HCT116 (cell line): ENCODE measurements around the gene GHRHR. TPM values are rescaled to one million over a fixed set of nuclear protein-coding genes. Genes with fewer than 3 reads are reported as not detected.

Experiments used
- ATAC-seq: fragments of 200-7000 bp; cut with Tn5 transposase; 2 replicates; pipeline ENCODE4 v1.9.1; 2020; ENCODE audit warnings: mild to moderate bottlenecking, moderate library complexity
- BruUV-seq: library from RNA; stranded (reverse); fragments of 400-500 nt; replicated peaks from 2 replicates; lab custom pipeline; 2021; lab: Mats Ljungman, UMichigan
- CTCF ChIA-PET: fragments of 300-600 bp; sonication (Branson Sonifier 250); formaldehyde crosslinking; loops from one replicate; lab custom pipeline; 2021; ENCODE audit warnings: antibody characterized with exemption; lab: Charles Lee
- POLR2A ChIA-PET: fragments of 300-600, 350-600 bp; sonication (Branson Sonifier 250); formaldehyde crosslinking; loops from one replicate; lab custom pipeline; 2021; ENCODE audit warnings: antibody characterized with exemption; lab: Charles Lee
- RAD21 ChIA-PET, 2 experiments: fragments of 300-600 bp; sonication (Branson Sonifier 250); formaldehyde crosslinking; loops; one replicate each; lab custom pipeline; 2023; ENCODE audit warnings: low total read pairs in 2 of 2; ENCODE audit not compliant: uncharacterized antibody in 2 of 2, unreplicated experiment in 2 of 2, low non-redundant PET in 1 of 2; lab: Charles Lee
- DNase-seq: peaks from one replicate; pipeline ENCODE4 v3.0.0-alpha.2; 2010; ENCODE audit warnings: low read depth, low spot score
- H2AFZ ChIP-seq: fragments of 200-600 bp; shearing (Covaris generic), sonication (generic); 2 replicates; pipeline ENCODE4 v1.6.1; 2017; ENCODE audit warnings: low read depth, mixed run types, mixed read lengths, antibody characterized with exemption, low read length; ENCODE audit not compliant: poor library complexity, severe bottlenecking
- H3K27ac ChIP-seq: 2 replicates; pipeline ENCODE4 v1.5.1; 2012; ENCODE audit warnings: low read depth, low read length
- H3K27me3 ChIP-seq: fragments of 200-600 bp; sonication (generic); 2 replicates; pipeline ENCODE4 v1.6.1; 2016; ENCODE audit warnings: mixed run types, low read length, mixed read lengths; ENCODE audit not compliant: insufficient read depth
- H3K36me3 ChIP-seq, 2 experiments: fragments of 200-500 bp in 1 of 2; fragments of 200-600 bp in 1 of 2; sonication (Bioruptor generic) in 1 of 2; sonication (generic) in 1 of 2; 2 replicates each; pipeline versions ENCODE4 v1.5.1 to v1.6.1; 2014 to 2016; ENCODE audit warnings: low read length in 2 of 2, inconsistent platforms in 1 of 2, mixed read lengths in 1 of 2, mixed run types in 1 of 2; ENCODE audit not compliant: insufficient read depth in 2 of 2, control insufficient read depth in 1 of 2
- H3K4me1 ChIP-seq, 2 experiments: fragments of 200-600 bp in 1 of 2; sonication (generic) in 1 of 2; 2 replicates each; pipeline versions ENCODE4 v1.5.1 to v1.6.1; 2012 to 2017; ENCODE audit warnings: low read length in 2 of 2, inconsistent platforms in 1 of 2, mild to moderate bottlenecking in 1 of 2, mixed read lengths in 1 of 2, mixed run types in 1 of 2, moderate library complexity in 1 of 2; ENCODE audit not compliant: insufficient read depth in 2 of 2, control insufficient read depth in 1 of 2
- H3K4me2 ChIP-seq: fragments of 200-600 bp; sonication (generic); 2 replicates; pipeline ENCODE4 v1.6.1; 2017; ENCODE audit warnings: mixed run types, low read length, mixed read lengths
- H3K4me3 ChIP-seq, 2 experiments: fragments of 200-600 bp in 1 of 2; sonication (generic) in 1 of 2; replicated peaks in 1 of 2; 2 replicates each; pipeline ENCODE4 v1.5.1; 2011 to 2016; ENCODE audit warnings: low read length in 2 of 2, control low read depth in 1 of 2, low read depth in 1 of 2, mild to moderate bottlenecking in 1 of 2, mixed read lengths in 1 of 2, mixed run types in 1 of 2
- H3K79me2 ChIP-seq: fragments of 200-600 bp; sonication (generic); 2 replicates; pipeline ENCODE4 v1.6.1; 2017; ENCODE audit warnings: mild to moderate bottlenecking, mixed run types, low read length, moderate library complexity, mixed read lengths; ENCODE audit not compliant: insufficient read depth
- H3K9ac ChIP-seq: fragments of 200-600 bp; sonication (generic); 2 replicates; pipeline ENCODE4 v1.6.1; 2016; ENCODE audit warnings: low read length, mixed read lengths
- H3K9me2 ChIP-seq: fragments of 200-600 bp; sonication (generic), shearing (Covaris generic); 2 replicates; pipeline ENCODE4 v1.6.1; 2017; ENCODE audit warnings: mixed run types, mild to moderate bottlenecking, moderate library complexity; ENCODE audit not compliant: insufficient read depth
- H3K9me3 ChIP-seq, 2 experiments: fragments of 200-500 bp in 1 of 2; fragments of 200-600 bp in 1 of 2; sonication (Bioruptor generic) in 1 of 2; sonication (generic) in 1 of 2; 2 replicates each; pipeline ENCODE4 v1.6.1; 2014 to 2017; ENCODE audit warnings: low read length in 2 of 2, mixed read lengths in 2 of 2, inconsistent platforms in 1 of 2, low read depth in 1 of 2, mild to moderate bottlenecking in 1 of 2, mixed run types in 1 of 2, moderate library complexity in 1 of 2; ENCODE audit not compliant: control insufficient read depth in 1 of 2, insufficient read depth in 1 of 2
- H4K20me1 ChIP-seq: fragments of 200-600 bp; sonication (generic), shearing (Covaris generic); 2 replicates; pipeline ENCODE4 v1.6.1; 2017; ENCODE audit warnings: mixed run types, mild to moderate bottlenecking, moderate library complexity; ENCODE audit not compliant: insufficient read depth
- CEBPB ChIP-seq: IDR thresholded peaks from 2 replicates; pipeline ENCODE4 v1.6.1; 2012; ENCODE audit warnings: low read depth
- ELF1 ChIP-seq: IDR thresholded peaks from 2 replicates; pipeline ENCODE4 v1.6.1; 2012; ENCODE audit warnings: low read depth, borderline replicate concordance
- EZH2 ChIP-seq: fragments of 200-600 bp; sonication (generic); IDR thresholded peaks from 2 replicates; pipeline ENCODE4 v1.6.1; 2017; ENCODE audit warnings: antibody characterized with exemption, mixed run types
- EZH2phosphoT487 ChIP-seq: fragments of 200-600 bp; IDR thresholded peaks from 2 replicates; pipeline ENCODE4 v1.6.1; 2018; ENCODE audit warnings: antibody characterized with exemption, borderline replicate concordance
- JUND ChIP-seq: IDR thresholded peaks from 2 replicates; pipeline ENCODE4 v1.6.1; 2012
- POLR2A ChIP-seq: IDR thresholded peaks from 2 replicates; pipeline ENCODE4 v1.7.0; 2011; ENCODE audit warnings: borderline replicate concordance; ENCODE audit not compliant: insufficient read depth, insufficient read length; ENCODE audit errors: extremely low read depth
- POLR2AphosphoS5 ChIP-seq: IDR thresholded peaks from 2 replicates; pipeline ENCODE4 v1.6.1; 2011; ENCODE audit warnings: mild to moderate bottlenecking, low read depth, low read length, moderate library complexity
- RAD21 ChIP-seq: IDR thresholded peaks from 2 replicates; pipeline ENCODE4 v1.6.1; 2012; ENCODE audit warnings: low read depth, mild to moderate bottlenecking
- SIN3A ChIP-seq: IDR thresholded peaks from 2 replicates; pipeline ENCODE4 v1.6.1; 2012; ENCODE audit warnings: low read depth
- SP1 ChIP-seq: IDR thresholded peaks from 2 replicates; pipeline ENCODE4 v1.6.1; 2012; ENCODE audit warnings: low read depth
- SRF ChIP-seq: IDR thresholded peaks from 2 replicates; pipeline ENCODE4 v1.6.1; 2012; ENCODE audit warnings: low read depth
- TCF7L2 ChIP-seq: IDR thresholded peaks from 2 replicates; pipeline ENCODE4 v1.7.0; 2011; ENCODE audit warnings: borderline replicate concordance, inconsistent platforms; ENCODE audit not compliant: insufficient read depth, insufficient read length; ENCODE audit errors: extremely low read depth
- ZFX ChIP-seq: fragments of 450-650 bp; IDR thresholded peaks from 2 replicates; pipeline ENCODE4 v1.6.1; 2017
- ZNF274 ChIP-seq: fragments of 200-500 bp; sonication (Bioruptor generic); IDR thresholded peaks from 2 replicates; pipeline ENCODE4 v1.6.1; 2014; ENCODE audit warnings: mild to moderate bottlenecking, low read depth, low read length, inconsistent platforms
- intact Hi-C: fragments of 100-400 bp; cut with micrococcal nuclease; formaldehyde crosslinking; loops from 2 replicates; pipeline ENCODE4 v1.10.0; 2022
- total RNA-seq: library from RNA; stranded (reverse); gene quantifications from one replicate; pipeline ENCODE4 v1.2.1, GENCODE V29; 2021; ENCODE audit not compliant: unreplicated experiment
- TF ChIP-seq, protein P1 (sequence below): IDR thresholded peaks from 2 replicates; pipeline ENCODE4 v1.6.1; 2012
- TF ChIP-seq, protein P2 (sequence below): IDR thresholded peaks from 2 replicates; pipeline ENCODE4 v1.6.1; 2012
- TF ChIP-seq, protein P3 (sequence below): IDR thresholded peaks from 2 replicates; pipeline ENCODE4 v1.6.1; 2012; ENCODE audit warnings: low read depth
- TF ChIP-seq, protein P4 (sequence below), 3 experiments: fragments of 200-600 bp in 1 of 3; sonication (generic) in 1 of 3; IDR thresholded peaks in 2 of 3; conservative IDR thresholded peaks in 1 of 3; 2 replicates each; pipeline ENCODE4 v1.5.1; 2012 to 2017; ENCODE audit warnings: low read depth in 2 of 3, low read length in 2 of 3, antibody characterized with exemption in 1 of 3, borderline replicate concordance in 1 of 3, control low read depth in 1 of 3, mild to moderate bottlenecking in 1 of 3, mixed read lengths in 1 of 3, mixed run types in 1 of 3, moderate library complexity in 1 of 3; ENCODE audit not compliant: insufficient read depth in 1 of 3
- TF ChIP-seq, protein P5 (sequence below): IDR thresholded peaks from 2 replicates; pipeline ENCODE4 v1.6.1; 2011; ENCODE audit warnings: mild to moderate bottlenecking, low read length, moderate library complexity; ENCODE audit not compliant: insufficient replicate concordance; ENCODE audit errors: extremely low read depth

Gene GHRHR
- total RNA-seq, 1 experiment from 2014 or later = not detected

DNA sequence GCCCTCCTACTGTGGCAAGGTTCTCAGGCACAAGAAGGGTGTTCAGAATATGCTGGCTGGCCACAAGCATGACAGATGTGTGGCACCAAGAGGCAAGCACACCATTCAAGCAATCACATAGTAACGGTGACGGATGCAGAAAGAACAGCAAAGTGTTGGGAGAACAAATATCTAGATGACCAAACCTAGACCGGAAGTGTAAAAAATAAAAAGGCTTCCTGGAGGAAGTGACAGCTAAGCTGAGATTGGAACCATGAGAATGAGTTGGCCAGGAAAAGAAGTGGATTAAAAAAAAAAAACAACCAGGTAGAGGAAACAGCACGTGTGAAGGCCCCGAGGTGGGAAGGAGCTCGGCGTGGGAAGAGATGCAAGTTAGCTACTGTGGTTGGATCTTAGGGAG lies 22.0 kb downstream of the GHRHR start:
- no peak for DNase-seq
- CTCF ChIA-PET = interaction anchor here (1.3 to 6.9 kb wide), 2 partner anchors 138 to 149 kb away, joined by 3 to 482 read pairs; no protein-coding TSS in a partner anchor
- Histone ChIP-seq H3K9ac (no peak overlapping the region), H3K9me2 (no peaks in the 10 kb centered on the region), H3K79me2 (no peaks in the 10 kb centered on the region), H3K9me3 (no peaks in the 10 kb centered on the region), H3K4me1 (peaks cover 7 to 10% of the 10 kb centered on the region in 2 experiments; a peak in 3 of 4 replicates), H3K36me3 (no peaks in the 10 kb centered on the region), H2AFZ (no peak overlapping the region), H4K20me1 (no peaks in the 10 kb centered on the region), H3K27me3 (peaks cover 8% of the 10 kb centered on the region; the same call in 1 of the 2 replicates), H3K27ac (no peak overlapping the region), H3K4me3 (no peak overlapping the region), H3K4me2 (no peak overlapping the region)
- no peak for ATAC-seq
- intact Hi-C loops = no loop called here
- BruUV-seq = no TSS peak
- RAD21 ChIA-PET = interaction anchor here (0.7 to 4.2 kb wide), 4 partner anchors 8 to 136 kb away, joined by 3 to 64 read pairs (median 26); no protein-coding TSS in a partner anchor
- POLR2A ChIA-PET = interaction anchor here (0.9 to 2.5 kb wide), 2 partner anchors 136 to 137 kb away, joined by 3 to 21 read pairs; no protein-coding TSS in a partner anchor
- TF ChIP-seq, protein P1, sequence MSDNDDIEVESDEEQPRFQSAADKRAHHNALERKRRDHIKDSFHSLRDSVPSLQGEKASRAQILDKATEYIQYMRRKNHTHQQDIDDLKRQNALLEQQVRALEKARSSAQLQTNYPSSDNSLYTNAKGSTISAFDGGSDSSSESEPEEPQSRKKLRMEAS = no peak
- TF ChIP-seq POLR2A = no peak
- no peak for TF ChIP-seq SP1
- TF ChIP-seq SRF = no peak
- no peak for TF ChIP-seq JUND
- TF ChIP-seq ZNF274 = no peak
- TF ChIP-seq, protein P2, sequence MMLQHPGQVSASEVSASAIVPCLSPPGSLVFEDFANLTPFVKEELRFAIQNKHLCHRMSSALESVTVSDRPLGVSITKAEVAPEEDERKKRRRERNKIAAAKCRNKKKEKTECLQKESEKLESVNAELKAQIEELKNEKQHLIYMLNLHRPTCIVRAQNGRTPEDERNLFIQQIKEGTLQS = no peak
- TF ChIP-seq, protein P3, sequence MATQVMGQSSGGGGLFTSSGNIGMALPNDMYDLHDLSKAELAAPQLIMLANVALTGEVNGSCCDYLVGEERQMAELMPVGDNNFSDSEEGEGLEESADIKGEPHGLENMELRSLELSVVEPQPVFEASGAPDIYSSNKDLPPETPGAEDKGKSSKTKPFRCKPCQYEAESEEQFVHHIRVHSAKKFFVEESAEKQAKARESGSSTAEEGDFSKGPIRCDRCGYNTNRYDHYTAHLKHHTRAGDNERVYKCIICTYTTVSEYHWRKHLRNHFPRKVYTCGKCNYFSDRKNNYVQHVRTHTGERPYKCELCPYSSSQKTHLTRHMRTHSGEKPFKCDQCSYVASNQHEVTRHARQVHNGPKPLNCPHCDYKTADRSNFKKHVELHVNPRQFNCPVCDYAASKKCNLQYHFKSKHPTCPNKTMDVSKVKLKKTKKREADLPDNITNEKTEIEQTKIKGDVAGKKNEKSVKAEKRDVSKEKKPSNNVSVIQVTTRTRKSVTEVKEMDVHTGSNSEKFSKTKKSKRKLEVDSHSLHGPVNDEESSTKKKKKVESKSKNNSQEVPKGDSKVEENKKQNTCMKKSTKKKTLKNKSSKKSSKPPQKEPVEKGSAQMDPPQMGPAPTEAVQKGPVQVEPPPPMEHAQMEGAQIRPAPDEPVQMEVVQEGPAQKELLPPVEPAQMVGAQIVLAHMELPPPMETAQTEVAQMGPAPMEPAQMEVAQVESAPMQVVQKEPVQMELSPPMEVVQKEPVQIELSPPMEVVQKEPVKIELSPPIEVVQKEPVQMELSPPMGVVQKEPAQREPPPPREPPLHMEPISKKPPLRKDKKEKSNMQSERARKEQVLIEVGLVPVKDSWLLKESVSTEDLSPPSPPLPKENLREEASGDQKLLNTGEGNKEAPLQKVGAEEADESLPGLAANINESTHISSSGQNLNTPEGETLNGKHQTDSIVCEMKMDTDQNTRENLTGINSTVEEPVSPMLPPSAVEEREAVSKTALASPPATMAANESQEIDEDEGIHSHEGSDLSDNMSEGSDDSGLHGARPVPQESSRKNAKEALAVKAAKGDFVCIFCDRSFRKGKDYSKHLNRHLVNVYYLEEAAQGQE = no peak
- TF ChIP-seq SIN3A = no peak
- no peak for TF ChIP-seq TCF7L2
- no peak for TF ChIP-seq EZH2
- TF ChIP-seq, protein P4, sequence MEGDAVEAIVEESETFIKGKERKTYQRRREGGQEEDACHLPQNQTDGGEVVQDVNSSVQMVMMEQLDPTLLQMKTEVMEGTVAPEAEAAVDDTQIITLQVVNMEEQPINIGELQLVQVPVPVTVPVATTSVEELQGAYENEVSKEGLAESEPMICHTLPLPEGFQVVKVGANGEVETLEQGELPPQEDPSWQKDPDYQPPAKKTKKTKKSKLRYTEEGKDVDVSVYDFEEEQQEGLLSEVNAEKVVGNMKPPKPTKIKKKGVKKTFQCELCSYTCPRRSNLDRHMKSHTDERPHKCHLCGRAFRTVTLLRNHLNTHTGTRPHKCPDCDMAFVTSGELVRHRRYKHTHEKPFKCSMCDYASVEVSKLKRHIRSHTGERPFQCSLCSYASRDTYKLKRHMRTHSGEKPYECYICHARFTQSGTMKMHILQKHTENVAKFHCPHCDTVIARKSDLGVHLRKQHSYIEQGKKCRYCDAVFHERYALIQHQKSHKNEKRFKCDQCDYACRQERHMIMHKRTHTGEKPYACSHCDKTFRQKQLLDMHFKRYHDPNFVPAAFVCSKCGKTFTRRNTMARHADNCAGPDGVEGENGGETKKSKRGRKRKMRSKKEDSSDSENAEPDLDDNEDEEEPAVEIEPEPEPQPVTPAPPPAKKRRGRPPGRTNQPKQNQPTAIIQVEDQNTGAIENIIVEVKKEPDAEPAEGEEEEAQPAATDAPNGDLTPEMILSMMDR (IDR thresholded peaks at IDR 0.05 in 2 of 3, conservative IDR thresholded peaks at IDR 0.05 in 1 of 3; ENCODE audit: borderline replicate concordance in 1 of 3, insufficient read depth in 1 of 3, low read depth in 2 of 3, low read length in 2 of 3) = no peak
- TF ChIP-seq EZH2phosphoT487 = no peak
- TF ChIP-seq RAD21 = no peak
- TF ChIP-seq, protein P5, sequence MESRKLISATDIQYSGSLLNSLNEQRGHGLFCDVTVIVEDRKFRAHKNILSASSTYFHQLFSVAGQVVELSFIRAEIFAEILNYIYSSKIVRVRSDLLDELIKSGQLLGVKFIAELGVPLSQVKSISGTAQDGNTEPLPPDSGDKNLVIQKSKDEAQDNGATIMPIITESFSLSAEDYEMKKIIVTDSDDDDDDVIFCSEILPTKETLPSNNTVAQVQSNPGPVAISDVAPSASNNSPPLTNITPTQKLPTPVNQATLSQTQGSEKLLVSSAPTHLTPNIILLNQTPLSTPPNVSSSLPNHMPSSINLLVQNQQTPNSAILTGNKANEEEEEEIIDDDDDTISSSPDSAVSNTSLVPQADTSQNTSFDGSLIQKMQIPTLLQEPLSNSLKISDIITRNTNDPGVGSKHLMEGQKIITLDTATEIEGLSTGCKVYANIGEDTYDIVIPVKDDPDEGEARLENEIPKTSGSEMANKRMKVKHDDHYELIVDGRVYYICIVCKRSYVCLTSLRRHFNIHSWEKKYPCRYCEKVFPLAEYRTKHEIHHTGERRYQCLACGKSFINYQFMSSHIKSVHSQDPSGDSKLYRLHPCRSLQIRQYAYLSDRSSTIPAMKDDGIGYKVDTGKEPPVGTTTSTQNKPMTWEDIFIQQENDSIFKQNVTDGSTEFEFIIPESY = no peak
- TF ChIP-seq POLR2AphosphoS5 = no peak
- no peak for TF ChIP-seq CEBPB
- TF ChIP-seq ZFX = no peak
- no peak for TF ChIP-seq ELF1
